HCT116 (cell line): ENCODE measurements around the gene CADPS2.

Experiments used
- CEBPB ChIP-seq: IDR thresholded peaks from 2 replicates; pipeline ENCODE4 v1.6.1; 2012; ENCODE audit warnings: low read depth
- CTCF ChIP-seq, 3 experiments: fragments of 200-600 bp in 1 of 3; sonication (generic) in 1 of 3; IDR thresholded peaks in 2 of 3; conservative IDR thresholded peaks in 1 of 3; 2 replicates each; pipeline ENCODE4 v1.5.1; 2012 to 2017; ENCODE audit warnings: low read depth in 2 of 3, low read length in 2 of 3, antibody characterized with exemption in 1 of 3, borderline replicate concordance in 1 of 3, control low read depth in 1 of 3, mild to moderate bottlenecking in 1 of 3, mixed read lengths in 1 of 3, mixed run types in 1 of 3, moderate library complexity in 1 of 3; ENCODE audit not compliant: insufficient read depth in 1 of 3
- EGR1 ChIP-seq: IDR thresholded peaks from 2 replicates; pipeline ENCODE4 v1.6.1; 2012; ENCODE audit warnings: low read depth
- EZH2 ChIP-seq: fragments of 200-600 bp; sonication (generic); IDR thresholded peaks from 2 replicates; pipeline ENCODE4 v1.6.1; 2017; ENCODE audit warnings: antibody characterized with exemption, mixed run types
- JUND ChIP-seq: IDR thresholded peaks from 2 replicates; pipeline ENCODE4 v1.6.1; 2012
- MAX ChIP-seq: IDR thresholded peaks from 2 replicates; pipeline ENCODE4 v1.6.1; 2012
- POLR2A ChIP-seq: IDR thresholded peaks from 2 replicates; pipeline ENCODE4 v1.7.0; 2011; ENCODE audit warnings: borderline replicate concordance; ENCODE audit not compliant: insufficient read depth, insufficient read length; ENCODE audit errors: extremely low read depth
- POLR2AphosphoS5 ChIP-seq: IDR thresholded peaks from 2 replicates; pipeline ENCODE4 v1.6.1; 2011; ENCODE audit warnings: mild to moderate bottlenecking, low read depth, low read length, moderate library complexity
- RAD21 ChIP-seq: IDR thresholded peaks from 2 replicates; pipeline ENCODE4 v1.6.1; 2012; ENCODE audit warnings: low read depth, mild to moderate bottlenecking
- SIN3A ChIP-seq: IDR thresholded peaks from 2 replicates; pipeline ENCODE4 v1.6.1; 2012; ENCODE audit warnings: low read depth
- SP1 ChIP-seq: IDR thresholded peaks from 2 replicates; pipeline ENCODE4 v1.6.1; 2012; ENCODE audit warnings: low read depth
- SRF ChIP-seq: IDR thresholded peaks from 2 replicates; pipeline ENCODE4 v1.6.1; 2012; ENCODE audit warnings: low read depth
- ZFX ChIP-seq: fragments of 450-650 bp; IDR thresholded peaks from 2 replicates; pipeline ENCODE4 v1.6.1; 2017

- TF ChIP-seq CTCF (IDR thresholded peaks at IDR 0.05 in 2 of 3, conservative IDR thresholded peaks at IDR 0.05 in 1 of 3; ENCODE audit: borderline replicate concordance in 1 of 3, insufficient read depth in 1 of 3, low read depth in 2 of 3, low read length in 2 of 3) (no peak), EZH2 (no peak), POLR2A (no peak), SRF (no peak), ZFX (no peak), POLR2AphosphoS5 (no peak), MAX (no peak), SIN3A (no peak), JUND (no peak), CEBPB (no peak), RAD21 (no peak), SP1 (no peak), EGR1 (no peak)
Observed at GRCh38 chr7:122340427-122340826, 545.8 kb downstream of the CADPS2 start.
